NT2/D1 (cell line): ENCODE results near the gene DIP2C.
"Not testable (repeated sequence)": the region's sequence is repeated elsewhere in the genome, so short reads cannot be mapped to it uniquely, and the experiment has no call there.

Source experiments
- DNase-seq: peaks from one replicate; pipeline ENCODE4 v3.0.0-alpha.2; 2011; ENCODE audit warnings: low read depth, low spot score
- H3K27me3 ChIP-seq: 2 replicates; pipeline ENCODE4 v1.6.0; 2011; ENCODE audit warnings: mild to moderate bottlenecking; ENCODE audit not compliant: insufficient read length, insufficient read depth
- H3K36me3 ChIP-seq: 2 replicates; pipeline ENCODE4 v1.6.1; 2011; ENCODE audit warnings: mild to moderate bottlenecking, low read length, mixed read lengths; ENCODE audit not compliant: insufficient read depth, insufficient read length
- H3K4me1 ChIP-seq: 2 replicates; pipeline ENCODE4 v1.5.1; 2011; ENCODE audit not compliant: insufficient read depth, insufficient read length
- H3K4me3 ChIP-seq: 2 replicates; pipeline ENCODE4 v1.5.1; 2011; ENCODE audit warnings: low read depth; ENCODE audit not compliant: insufficient read length
- H3K9ac ChIP-seq: 2 replicates; pipeline ENCODE4 v1.6.0; 2011; ENCODE audit warnings: low read depth; ENCODE audit not compliant: insufficient read length
- H3K9me3 ChIP-seq: 2 replicates; pipeline ENCODE4 v1.5.1; 2011; ENCODE audit warnings: mild to moderate bottlenecking, low read length; ENCODE audit not compliant: insufficient read depth
- SUZ12 ChIP-seq: IDR thresholded peaks from 2 replicates; pipeline ENCODE4 v1.6.1; 2011; ENCODE audit not compliant: insufficient read length, insufficient read depth; ENCODE audit errors: extremely low read depth
- YY1 ChIP-seq: IDR thresholded peaks from 2 replicates; pipeline ENCODE4 v1.6.1; 2011; ENCODE audit not compliant: insufficient read length, insufficient read depth
- ZNF274 ChIP-seq: IDR thresholded peaks from 2 replicates; pipeline ENCODE4 v1.6.1; 2011; ENCODE audit warnings: mild to moderate bottlenecking, low read depth, low read length

Gene DIP2C

DNA sequence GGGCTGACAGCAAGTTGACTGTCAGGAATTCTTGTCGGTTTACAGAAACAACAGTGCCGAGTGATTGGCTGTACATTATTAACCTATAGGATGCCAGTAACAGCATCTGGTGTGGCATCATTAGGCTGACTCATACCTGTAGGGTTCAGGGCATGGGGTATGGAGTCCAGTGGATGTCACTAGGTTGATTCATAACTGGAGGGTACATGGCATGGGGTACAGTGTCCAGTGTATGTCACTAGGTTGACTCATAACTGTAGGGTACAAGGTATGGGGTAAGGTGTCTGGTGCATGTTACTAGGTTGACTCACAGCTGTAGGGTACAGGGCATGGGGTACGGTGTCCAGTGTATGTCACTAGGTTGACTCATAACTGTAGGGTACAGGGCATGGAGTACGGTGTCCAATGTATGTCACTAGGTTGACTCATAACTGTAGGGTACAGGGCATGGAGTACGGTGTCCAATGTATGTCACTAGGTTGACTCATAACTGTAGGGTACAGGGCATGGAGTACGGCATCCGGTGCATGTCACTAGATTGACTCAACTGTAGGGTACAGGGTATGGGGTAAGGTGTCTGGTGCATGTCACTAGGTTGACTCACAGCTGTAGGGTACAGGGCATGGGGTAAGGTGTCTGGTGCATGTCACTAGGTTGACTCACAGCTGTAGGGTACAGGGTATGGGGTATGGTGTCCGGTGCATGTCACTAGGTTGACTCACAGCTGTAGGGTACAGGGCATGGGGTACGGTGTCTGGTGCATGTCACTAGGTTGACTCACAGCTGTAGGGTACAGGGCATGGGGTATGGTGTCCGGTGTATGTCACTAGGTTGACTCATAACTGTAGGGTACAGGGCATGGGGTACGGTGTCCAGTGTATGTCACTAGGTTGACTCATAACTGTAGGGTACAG, 425.1 kb downstream of the DIP2C start:
- H3K36me3 ChIP-seq, H3K4me3 ChIP-seq, DNase-seq, H3K9ac ChIP-seq, H3K9me3 ChIP-seq, H3K4me1 ChIP-seq, H3K27me3 ChIP-seq: not testable (repeated sequence)

DNA sequence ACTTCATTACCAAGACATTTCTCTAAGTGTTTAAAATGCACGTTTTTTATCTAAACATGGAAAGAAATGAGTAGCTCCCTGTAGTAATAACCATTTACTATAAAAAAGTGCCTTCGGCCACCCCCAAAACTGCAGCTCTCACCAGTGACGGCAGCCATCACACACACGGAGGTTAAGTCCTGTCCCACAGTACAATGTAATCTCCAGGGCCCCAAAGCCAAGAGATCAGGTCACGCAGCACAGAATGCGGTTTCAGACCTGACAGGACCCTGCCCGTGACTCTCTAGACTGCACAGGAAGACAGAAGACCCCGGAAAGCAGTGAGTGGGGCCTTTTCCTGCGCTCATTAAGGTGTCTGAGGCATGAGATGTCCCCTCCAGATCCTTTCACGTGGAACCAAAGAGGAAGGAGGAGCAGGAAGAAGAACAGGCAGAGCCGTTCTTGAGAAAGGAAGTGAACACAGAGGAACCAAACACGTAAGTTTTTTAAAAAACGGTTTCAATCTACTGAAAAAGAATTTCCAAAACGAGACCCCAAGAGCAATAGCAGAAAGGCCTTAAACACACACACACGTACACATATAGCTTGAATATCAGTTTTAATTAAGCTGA, 428.5 kb downstream of the DIP2C start:
- Histone ChIP-seq H3K4me1 (no peaks in the 10 kb centered on the region), H3K4me3 (no peak overlapping the region), H3K36me3 (no peaks in the 10 kb centered on the region), H3K27me3 (no peaks in the 10 kb centered on the region), H3K9ac (no peak overlapping the region), H3K9me3 (no peaks in the 10 kb centered on the region)
- TF ChIP-seq YY1 (no peak), SUZ12 (no peak), ZNF274 (no peak)
- no peak for DNase-seq

DNA sequence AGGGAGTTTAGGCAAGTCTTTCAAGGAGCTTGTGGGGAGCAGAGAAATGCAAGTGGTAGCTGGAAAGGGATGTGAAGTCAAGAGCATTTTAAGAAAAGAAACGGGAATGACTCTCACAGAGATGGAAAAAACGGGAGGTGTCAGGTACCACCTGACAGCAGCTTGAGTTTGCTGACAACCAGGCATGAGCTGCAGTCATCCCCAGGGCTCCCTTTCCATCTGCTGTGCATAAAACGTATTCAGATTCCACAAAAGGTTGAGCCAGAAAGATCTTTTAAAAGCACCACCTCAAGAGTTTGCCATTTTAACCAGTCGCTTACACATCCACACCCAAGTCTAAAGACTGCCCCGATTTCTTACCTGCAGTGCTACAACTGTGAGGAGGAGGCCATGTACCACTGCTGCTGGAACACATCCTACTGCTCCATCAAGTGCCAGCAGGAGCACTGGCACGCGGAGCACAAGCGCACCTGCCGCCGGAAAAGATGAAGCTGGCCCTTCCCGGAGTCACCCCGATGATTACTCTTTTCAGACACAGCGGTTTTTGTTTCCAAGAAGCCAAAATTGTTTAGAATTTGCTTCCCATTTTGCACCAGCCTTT, 437.4 kb downstream of the DIP2C start:
- TF ChIP-seq ZNF274 (no peak), YY1 (no peak), SUZ12 (no peak)
- no peaks in the 10 kb centered on the region for H3K4me1 ChIP-seq
- DNase-seq = no peak
- H3K36me3 ChIP-seq = peaks cover 32% of the 10 kb centered on the region
- H3K27me3 ChIP-seq = no peaks in the 10 kb centered on the region
- H3K9ac ChIP-seq = no peak overlapping the region
- H3K4me3 ChIP-seq = no peak overlapping the region
- H3K9me3 ChIP-seq = no peaks in the 10 kb centered on the region

DNA sequence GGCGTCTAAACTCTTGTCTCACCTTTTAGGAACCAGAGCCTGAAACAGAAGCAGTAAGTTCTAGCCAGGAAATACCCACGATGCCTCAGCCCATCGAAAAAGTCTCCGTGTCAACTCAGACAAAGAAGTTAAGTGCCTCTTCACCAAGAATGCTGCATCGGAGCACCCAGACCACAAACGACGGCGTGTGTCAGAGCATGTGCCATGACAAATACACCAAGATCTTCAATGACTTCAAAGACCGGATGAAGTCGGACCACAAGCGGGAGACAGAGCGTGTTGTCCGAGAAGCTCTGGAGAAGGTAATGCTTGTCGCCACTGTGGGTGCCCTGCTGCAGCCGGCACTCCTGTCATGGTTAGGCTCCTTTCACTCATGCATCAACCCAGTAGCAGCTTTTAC, 441.2 kb downstream of the DIP2C start:
- H3K4me1 ChIP-seq = no peaks in the 10 kb centered on the region
- DNase-seq = no peak
- TF ChIP-seq SUZ12 = no peak
- TF ChIP-seq ZNF274 = no peak
- TF ChIP-seq YY1 = no peak
- no peak overlapping the region for H3K9ac ChIP-seq
- no peaks in the 10 kb centered on the region for H3K9me3 ChIP-seq
- no peak overlapping the region for H3K4me3 ChIP-seq
- peaks cover 37% of the 10 kb centered on the region for H3K36me3 ChIP-seq
- no peaks in the 10 kb centered on the region for H3K27me3 ChIP-seq

DNA sequence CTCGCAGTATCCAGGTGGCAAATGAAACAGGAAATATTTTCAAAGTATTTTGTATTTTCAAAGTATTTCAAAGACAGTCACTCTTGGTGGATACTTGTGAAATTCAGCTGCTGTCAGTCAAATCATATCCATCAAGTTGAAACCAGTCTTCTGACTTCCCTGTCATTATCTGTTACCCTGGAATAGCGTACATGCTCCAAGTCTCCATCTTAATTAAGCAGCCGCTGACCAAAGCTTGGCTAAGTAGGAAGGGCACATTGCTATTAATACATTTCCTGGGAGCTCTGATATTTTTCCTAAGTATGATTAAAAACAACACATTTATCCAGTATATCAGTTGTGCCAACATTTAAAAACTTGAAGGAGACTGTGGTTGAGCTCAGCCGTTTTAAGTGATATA, 442.0 kb downstream of the DIP2C start:
- TF ChIP-seq YY1 (no peak), ZNF274 (no peak), SUZ12 (no peak)
- no peaks in the 10 kb centered on the region for H3K4me1 ChIP-seq
- no peak overlapping the region for H3K9ac ChIP-seq
- H3K36me3 ChIP-seq = peaks cover 37% of the 10 kb centered on the region
- H3K9me3 ChIP-seq = no peaks in the 10 kb centered on the region
- DNase-seq = no peak
- no peaks in the 10 kb centered on the region for H3K27me3 ChIP-seq
- no peak overlapping the region for H3K4me3 ChIP-seq

DNA sequence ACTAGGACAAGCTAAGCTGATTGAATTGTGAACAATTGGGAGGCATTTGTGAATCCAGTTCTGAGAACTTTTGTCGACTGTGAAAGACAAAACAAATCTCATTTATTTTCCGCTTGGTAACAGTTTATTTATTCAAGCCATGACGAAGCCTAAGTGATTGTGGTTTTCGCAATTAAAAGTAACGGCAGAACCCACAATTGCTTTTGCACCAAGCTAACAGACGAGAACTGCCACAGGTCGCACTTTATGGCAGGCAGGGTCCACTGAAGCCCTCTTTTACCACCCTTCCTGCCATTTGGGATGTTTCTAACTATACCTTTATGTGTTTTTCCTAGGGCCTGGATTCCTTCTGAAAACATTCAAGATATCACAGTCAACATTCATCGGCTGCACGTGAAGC, 443.0 kb downstream of the DIP2C start:
- Histone ChIP-seq H3K9ac (no peak overlapping the region), H3K9me3 (no peaks in the 10 kb centered on the region), H3K4me3 (no peak overlapping the region), H3K4me1 (no peaks in the 10 kb centered on the region), H3K36me3 (peaks cover 37% of the 10 kb centered on the region), H3K27me3 (no peaks in the 10 kb centered on the region)
- no peak for DNase-seq
- TF ChIP-seq YY1 (no peak), ZNF274 (no peak), SUZ12 (no peak)

DNA sequence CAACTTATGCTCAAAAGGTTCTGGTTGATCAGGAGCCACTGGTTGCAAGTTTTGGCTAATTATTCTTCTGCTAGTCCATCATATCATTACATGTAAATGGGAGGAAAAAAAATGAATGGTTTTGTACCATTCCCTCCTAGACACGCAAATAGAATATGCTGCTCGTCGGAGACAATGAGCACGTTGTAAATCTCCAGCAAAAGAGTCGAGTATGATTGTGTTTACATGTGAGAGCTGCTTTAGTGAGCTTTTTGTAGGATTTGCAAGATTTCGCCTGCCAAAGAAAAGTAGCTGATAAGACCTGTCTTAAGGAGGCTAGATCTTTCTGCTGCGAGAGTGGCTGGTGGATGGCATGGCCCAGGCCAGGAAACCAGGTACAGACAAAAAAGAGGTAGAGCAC, 445.2 kb downstream of the DIP2C start:
- TF ChIP-seq YY1 = no peak
- no peak for TF ChIP-seq SUZ12
- TF ChIP-seq ZNF274 = no peak
- Histone ChIP-seq H3K36me3 (peaks cover 42% of the 10 kb centered on the region), H3K9ac (no peak overlapping the region), H3K4me3 (no peak overlapping the region), H3K4me1 (no peaks in the 10 kb centered on the region), H3K27me3 (no peaks in the 10 kb centered on the region), H3K9me3 (no peaks in the 10 kb centered on the region)
- DNase-seq = no peak
